Measurements from ENCODE around the gene ZNHIT2. TPM values are rescaled to one million over a fixed set of nuclear protein-coding genes. Genes with fewer than 3 reads are reported as not detected.

The ZNHIT2 gene
- total and polyA plus RNA-seq, 2 of the 8 experiments (the other 6 are each of a cell fraction or from before 2014, with no cell fraction given) = 13.0 to 16.1 TPM

DNA sequence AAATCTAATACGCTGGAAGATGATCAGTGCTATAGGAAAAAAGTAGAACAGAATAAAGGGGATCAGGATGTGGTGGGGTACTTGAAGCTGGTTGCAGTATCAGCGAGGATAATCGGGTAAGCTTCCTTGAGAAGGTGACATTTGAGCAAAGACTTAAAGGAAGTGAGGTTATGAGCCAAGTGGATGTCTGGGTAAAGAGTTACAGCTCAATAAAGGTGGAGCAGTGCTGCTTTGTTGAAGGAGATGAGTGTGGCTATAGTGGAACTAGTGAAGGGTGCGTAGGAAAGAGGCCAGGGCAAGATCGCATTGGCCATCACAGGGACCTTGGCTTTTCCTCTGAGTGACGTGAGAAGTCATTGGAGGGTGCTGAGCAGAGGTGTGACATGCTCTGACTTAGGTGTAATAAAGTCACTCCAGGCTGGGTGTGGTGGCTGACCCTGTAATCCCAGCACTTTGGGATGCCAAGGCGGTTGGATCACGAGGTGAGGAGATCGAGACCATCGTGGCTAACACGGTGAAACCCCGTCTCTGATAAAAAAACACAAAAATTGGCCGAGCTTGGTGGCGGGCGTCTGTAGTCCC lies 19.1 kb upstream of the ZNHIT2 start:
- Histone ChIP-seq H3K4ac (replicated peaks; ENCODE audit: insufficient read length, low read depth, low read length) (no peak overlapping the region), H3K14ac (ENCODE audit: insufficient read length) (no peak overlapping the region), H4K91ac (replicated peaks; ENCODE audit: insufficient read length, low read length) (no peak overlapping the region), H3K4me2 (ENCODE audit: insufficient read depth in 1 of 2, low read depth in 2 of 2, low read length in 2 of 2) (no peak overlapping the region; a peak in 1 of 4 replicates), H2BK15ac (ENCODE audit: low read length) (no peak overlapping the region; the same call in none of the 2 replicates), H3K4me3 (ENCODE audit: extremely low read depth in 1 of 4, insufficient read depth in 2 of 4, low read depth in 3 of 4, low read length in 4 of 4) (no peak overlapping the region), H2BK120ac (replicated peaks; ENCODE audit: low read depth, low read length) (no peak overlapping the region), H3K79me1 (ENCODE audit: low read depth, low read length) (peaks cover 3% of the 10 kb centered on the region; the same call in 1 of the 2 replicates), H3K9ac (replicated peaks in 1 of 4; ENCODE audit: extremely low read depth in 1 of 4, low read depth in 3 of 4, low read length in 3 of 4) (no peak overlapping the region), H2AK5ac (ENCODE audit: low read depth, low read length) (peak overlapping the region; percentile 43; the same call in 1 of the 2 replicates), H2BK12ac (ENCODE audit: low read depth, low read length) (no peak overlapping the region), H3K9me3 (ENCODE audit: insufficient read depth in 2 of 2, low read depth in 1 of 2, low read length in 1 of 2) (no peaks in the 10 kb centered on the region; a peak in 1 of 4 replicates), H2AFZ (ENCODE audit: low read length) (no peak overlapping the region), H4K5ac (ENCODE audit: insufficient read length, low read depth, low read length) (no peak overlapping the region), H3K56ac (replicated peaks; ENCODE audit: insufficient read length, low read depth, low read length) (no peak overlapping the region), H3K23ac (ENCODE audit: insufficient read length) (no peak overlapping the region), H2BK5ac (ENCODE audit: low read depth, low read length) (no peak overlapping the region), H3K27ac (ENCODE audit: low read depth, low read length) (no peak overlapping the region), H2BK20ac (ENCODE audit: low read length) (no peak overlapping the region), H3K79me2 (ENCODE audit: control insufficient read depth in 1 of 2, insufficient read depth in 2 of 2, low read length in 2 of 2) (peaks cover 0 to 15% of the 10 kb centered on the region in 2 experiments; a peak in 1 of 4 replicates), H4K20me1 (replicated peaks in 1 of 2; ENCODE audit: control insufficient read depth in 1 of 2, insufficient read depth in 2 of 2, low read length in 2 of 2) (peaks cover 0 to 6% of the 10 kb centered on the region in 2 experiments), H4K8ac (ENCODE audit: extremely low read depth, insufficient read depth, low read length) (no peak overlapping the region), H3K27me3 (replicated peaks in 1 of 4; ENCODE audit: control insufficient read depth in 3 of 4, extremely low read depth in 1 of 4, insufficient read depth in 3 of 4, low read length in 3 of 4) (no peaks in the 10 kb centered on the region), H3K18ac (ENCODE audit: extremely low read depth, low read length) (no peak overlapping the region), H3K4me1 (replicated peaks in 1 of 4; ENCODE audit: control insufficient read depth in 3 of 4, insufficient read depth in 4 of 4, low read length in 3 of 4) (peaks cover 0 to 13% (median 7%) of the 10 kb centered on the region in 4 experiments; a peak in 6 of 7 replicates), H3K36me3 (ENCODE audit: control insufficient read depth in 2 of 4, insufficient read depth in 4 of 4, low read length in 3 of 4) (peaks cover 0 to 8% (median 5%) of the 10 kb centered on the region in 4 experiments; a peak in 5 of 8 replicates), H3K23me2 (ENCODE audit: low read depth, low read length) (peaks cover 14% of the 10 kb centered on the region)
- FAIRE-seq (no peak), DNase-seq (ENCODE audit: low read depth in 1 of 2, low spot score in 2 of 2) (no peak)
- POLR2A ChIA-PET (ENCODE audit: partially characterized antibody) = interaction anchor here (0.8 to 15.8 kb wide), 8 partner anchors 10 to 374 kb away, joined by 3 to 305 read pairs (median 12); partner anchors contain the start of genes CAPN1, FAU, MRPL49 and NEAT1
- 91% methylated on average over 15 of the region's 15 CpGs; no CpG with 5 or more reads in 1 of the 2 experiments for WGBS, 2 experiments (ENCODE audit: extremely low coverage in 1 of 2, insufficient coverage in 1 of 2, insufficient read length in 1 of 2, insufficient replicate concordance in 2 of 2, low coverage in 1 of 2, low lambda C conversion rate in 2 of 2, missing lambda C conversion rate in 1 of 2)
- CTCF ChIA-PET (ENCODE audit: partially characterized antibody) = interaction anchor here (0.6 to 3.0 kb wide), 5 partner anchors 8 to 410 kb away, joined by 3 to 14 read pairs (median 4); no protein-coding TSS in a partner anchor
- TF ChIP-seq SP1 (IDR thresholded peaks at IDR 0.05; ENCODE audit: low read depth, low read length) (no peak), GABPA (IDR thresholded peaks at IDR 0.05; ENCODE audit: borderline replicate concordance, insufficient read depth, low read length) (no peak)
